ENCODE measurements around the gene PILRB.

- no peak for TF ChIP-seq POLR2A (IDR thresholded peaks at IDR 0.05)
- TF ChIP-seq, protein P1, sequence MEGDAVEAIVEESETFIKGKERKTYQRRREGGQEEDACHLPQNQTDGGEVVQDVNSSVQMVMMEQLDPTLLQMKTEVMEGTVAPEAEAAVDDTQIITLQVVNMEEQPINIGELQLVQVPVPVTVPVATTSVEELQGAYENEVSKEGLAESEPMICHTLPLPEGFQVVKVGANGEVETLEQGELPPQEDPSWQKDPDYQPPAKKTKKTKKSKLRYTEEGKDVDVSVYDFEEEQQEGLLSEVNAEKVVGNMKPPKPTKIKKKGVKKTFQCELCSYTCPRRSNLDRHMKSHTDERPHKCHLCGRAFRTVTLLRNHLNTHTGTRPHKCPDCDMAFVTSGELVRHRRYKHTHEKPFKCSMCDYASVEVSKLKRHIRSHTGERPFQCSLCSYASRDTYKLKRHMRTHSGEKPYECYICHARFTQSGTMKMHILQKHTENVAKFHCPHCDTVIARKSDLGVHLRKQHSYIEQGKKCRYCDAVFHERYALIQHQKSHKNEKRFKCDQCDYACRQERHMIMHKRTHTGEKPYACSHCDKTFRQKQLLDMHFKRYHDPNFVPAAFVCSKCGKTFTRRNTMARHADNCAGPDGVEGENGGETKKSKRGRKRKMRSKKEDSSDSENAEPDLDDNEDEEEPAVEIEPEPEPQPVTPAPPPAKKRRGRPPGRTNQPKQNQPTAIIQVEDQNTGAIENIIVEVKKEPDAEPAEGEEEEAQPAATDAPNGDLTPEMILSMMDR (IDR thresholded peaks at IDR 0.05) = no peak
Measured at GRCh38 chr7:100378114-100378755, 20.3 kb downstream of the PILRB start.

Measured in adrenal gland (tissue), 5 donors.